GM18873 (cell line): Measurements from ENCODE around the gene FXN.
"Not testable (repeated sequence)": the region's sequence is repeated elsewhere in the genome, so short reads cannot be mapped to it uniquely, and the experiment has no call there.

Source experiments
- ATAC-seq: cut with Tn5 transposase; IDR thresholded peaks from one replicate; pipeline ENCODE4 v1.9.1; 2021; ENCODE audit warnings: mild to moderate bottlenecking, moderate library complexity, moderate number of reproducible peaks; ENCODE audit not compliant: unreplicated experiment, low FRiP score

Gene FXN

DNA sequence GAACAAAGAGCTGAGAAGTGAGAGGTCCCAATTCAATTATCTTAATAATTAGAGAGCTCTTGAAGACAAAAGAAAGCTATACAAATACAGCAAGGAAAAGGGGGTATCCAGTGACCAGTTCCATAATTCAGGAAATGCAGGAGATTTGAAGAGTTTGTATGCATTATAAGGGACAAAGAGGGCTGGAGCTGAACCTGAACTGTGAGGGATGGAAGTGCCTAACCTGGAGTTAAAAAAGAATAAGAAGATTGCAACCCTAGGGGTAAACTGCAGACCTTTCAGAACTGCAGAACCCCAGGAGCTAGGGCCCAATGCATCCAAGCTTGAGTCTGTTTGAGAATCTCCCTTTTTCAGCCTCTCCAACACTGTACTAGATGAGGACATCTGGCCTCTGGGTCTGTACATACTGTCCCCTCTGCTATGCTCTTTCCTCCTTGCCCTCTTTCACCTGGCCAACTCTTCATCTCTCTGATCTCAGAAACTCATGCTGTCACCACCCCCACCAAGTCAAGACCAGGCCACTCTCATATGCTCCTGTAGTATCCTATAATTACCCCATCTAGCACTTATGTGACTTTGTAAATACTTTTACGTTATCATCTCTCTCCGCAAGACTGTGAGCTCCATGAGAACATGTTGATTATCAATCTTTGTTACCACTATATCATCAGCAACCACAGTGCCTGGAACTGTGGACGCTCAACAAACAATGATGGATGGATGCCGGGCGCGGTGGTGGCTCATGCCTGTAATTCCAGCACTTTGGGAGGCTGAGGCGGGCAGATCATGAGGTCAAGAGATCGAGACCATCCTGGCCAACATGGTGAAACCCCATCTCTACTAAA lies 15.0 kb upstream of the FXN start:
- no peak for ATAC-seq

DNA sequence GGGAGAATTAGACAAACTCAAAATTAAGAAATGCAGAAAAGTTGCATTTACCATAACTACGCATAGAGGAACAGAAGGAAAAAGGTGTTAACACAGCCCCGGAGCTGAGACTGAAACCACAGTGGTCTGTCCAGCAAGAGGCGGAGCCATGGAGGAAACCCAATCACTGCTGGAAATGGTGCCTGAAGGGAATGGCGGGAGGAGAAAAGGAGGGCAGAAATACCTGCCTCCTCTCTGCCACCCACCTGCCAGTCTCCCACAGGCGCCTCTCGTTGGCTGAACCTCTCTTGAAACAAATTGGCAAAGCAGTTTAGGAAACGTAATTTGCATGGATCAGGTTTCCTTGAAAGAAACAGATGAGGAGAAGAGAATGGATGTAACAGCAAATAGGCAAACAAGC lies 11.9 kb upstream of the FXN start:
- no peak for ATAC-seq

DNA sequence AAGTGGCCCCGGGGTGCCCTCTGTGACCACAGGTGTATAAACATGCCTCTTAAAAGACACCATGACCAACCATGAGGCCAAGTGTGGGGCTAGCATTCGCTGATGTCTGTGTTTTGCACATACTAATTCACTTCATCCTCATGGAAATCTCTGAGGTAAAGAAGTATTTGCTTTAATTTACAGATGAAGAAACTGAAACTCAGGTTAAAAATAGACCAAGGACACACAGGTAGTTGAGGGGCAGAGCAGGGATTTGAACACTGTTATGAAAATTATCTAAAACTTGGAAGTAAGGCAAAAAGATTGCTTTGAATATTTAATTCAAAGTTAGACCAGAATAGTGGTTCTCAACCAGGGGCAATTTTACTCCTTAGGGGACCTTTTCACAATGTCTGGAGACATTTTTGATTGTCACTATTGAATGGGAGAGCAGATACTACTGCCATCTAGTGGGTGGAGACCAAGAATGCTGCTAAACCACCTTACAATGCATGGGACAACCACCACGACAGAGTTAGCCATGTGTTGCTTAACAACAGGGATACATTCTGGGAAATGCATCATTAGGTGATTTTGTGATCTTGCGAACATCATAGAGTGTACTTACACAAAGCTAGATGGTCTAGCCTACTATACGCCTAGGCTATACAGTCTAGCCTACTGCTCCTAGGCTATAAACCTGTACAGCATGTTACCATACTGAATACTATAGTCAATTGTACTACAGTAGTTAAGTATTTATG lies 8.0 kb upstream of the FXN start:
- ATAC-seq, result peak; percentile 54

DNA sequence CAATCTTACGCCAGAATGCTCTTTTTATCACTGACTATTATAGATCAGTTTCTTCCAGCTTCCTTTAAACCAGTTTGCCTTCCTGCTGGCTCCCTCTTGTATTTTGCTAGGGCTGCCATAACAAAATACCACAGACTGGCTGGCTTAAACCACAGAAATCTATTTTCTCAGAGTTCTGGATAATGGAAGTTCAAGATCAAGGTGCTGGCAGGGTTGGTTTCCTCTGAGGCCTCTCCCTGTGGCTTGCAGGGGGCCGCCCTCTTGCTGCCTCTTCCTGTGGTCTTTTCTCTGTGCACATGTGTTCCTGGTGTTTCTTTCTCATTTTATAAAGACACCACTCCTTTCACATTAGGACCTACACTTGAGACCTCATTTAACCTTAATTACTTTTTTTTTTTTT lies 6.8 kb upstream of the FXN start:
- ATAC-seq, result no peak

DNA sequence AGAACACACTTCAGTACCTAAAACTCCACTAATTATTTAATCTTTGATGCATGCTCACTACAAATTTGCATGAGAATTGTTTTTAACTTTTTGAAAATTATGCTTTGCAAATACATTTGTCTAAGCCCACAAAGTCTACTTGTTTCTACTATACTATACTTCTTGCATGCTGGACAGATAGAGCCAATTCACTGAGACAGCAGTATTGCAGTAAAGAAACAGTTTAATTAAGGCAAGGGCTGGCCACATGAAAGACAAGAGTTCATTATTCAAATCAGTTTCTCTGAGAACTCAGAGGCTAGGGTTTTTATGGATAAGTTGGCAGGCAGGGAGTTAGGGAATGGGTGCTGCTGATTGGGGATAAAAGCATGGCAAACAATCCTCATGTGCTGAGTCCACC lies 6.0 kb upstream of the FXN start:
- no peak for ATAC-seq

DNA sequence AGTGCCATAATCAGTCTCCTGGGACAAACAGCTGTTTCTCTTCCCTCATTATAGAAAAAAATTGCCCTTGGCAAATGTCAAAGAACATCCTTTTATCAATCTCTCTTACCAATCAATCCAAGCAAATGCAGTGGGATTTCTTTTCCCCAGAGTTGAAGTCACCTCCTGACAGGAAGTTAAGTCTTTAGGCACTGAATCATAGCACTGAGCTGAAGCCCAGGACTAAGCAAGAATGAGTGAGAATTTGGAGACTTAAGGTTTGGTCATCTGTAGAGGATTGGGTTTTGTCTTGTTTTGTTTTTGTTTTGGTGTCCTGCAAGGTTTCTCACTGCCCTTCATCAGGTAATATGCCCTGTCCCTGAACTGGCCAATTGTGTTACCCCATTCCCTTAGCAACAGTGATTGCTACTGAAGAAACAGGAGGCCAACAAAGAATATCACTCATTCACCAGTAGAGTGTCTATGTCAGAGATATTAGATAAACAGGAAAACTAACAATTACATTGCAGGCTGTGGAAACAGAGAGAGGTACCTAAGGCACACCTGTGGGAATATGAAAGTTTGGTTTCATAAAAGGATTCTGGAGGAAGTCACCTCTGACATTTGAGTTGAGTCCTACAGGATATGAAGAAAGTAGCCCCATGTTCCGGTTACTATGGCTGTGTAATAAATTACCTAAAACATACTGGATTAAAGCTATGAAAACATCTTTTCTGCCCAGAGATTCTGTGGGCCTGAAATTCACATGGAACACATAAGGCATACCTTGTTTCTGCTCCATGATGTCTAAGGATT lies 4.5 kb upstream of the FXN start:
- ATAC-seq, result no peak

DNA sequence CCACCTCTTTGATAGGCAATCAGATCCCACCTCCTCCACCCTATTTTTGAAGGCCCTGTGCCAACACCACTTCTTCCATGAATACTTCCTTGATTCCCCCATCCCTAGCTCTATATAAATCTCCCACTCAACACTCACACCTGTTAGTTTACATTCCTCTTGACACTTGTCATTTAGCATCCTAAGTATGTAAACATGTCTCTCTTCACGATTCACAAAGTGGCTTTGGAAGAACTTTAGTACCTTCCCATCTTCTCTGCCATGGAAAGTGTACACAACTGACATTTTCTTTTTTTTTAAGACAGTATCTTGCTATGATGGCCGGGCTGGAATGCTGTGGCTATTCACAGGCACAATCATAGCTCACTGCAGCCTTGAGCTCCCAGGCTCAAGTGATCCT lies 1.5 kb upstream of the FXN start:
- no peak for ATAC-seq

DNA sequence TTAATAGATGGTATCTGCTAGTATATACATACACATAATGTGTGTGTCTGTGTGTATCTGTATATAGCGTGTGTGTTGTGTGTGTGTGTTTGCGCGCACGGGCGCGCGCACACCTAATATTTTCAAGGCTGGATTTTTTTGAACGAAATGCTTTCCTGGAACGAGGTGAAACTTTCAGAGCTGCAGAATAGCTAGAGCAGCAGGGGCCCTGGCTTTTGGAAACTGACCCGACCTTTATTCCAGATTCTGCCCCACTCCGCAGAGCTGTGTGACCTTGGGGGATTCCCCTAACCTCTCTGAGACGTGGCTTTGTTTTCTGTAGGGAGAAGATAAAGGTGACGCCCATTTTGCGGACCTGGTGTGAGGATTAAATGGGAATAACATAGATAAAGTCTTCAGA lies 757 bp downstream of the FXN start:
- no peak for ATAC-seq

DNA sequence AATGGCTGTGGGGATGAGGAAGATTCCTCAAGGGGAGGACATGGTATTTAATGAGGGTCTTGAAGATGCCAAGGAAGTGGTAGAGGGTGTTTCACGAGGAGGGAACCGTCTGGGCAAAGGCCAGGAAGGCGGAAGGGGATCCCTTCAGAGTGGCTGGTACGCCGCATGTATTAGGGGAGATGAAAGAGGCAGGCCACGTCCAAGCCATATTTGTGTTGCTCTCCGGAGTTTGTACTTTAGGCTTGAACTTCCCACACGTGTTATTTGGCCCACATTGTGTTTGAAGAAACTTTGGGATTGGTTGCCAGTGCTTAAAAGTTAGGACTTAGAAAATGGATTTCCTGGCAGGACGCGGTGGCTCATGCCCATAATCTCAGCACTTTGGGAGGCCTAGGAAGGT lies 1.2 kb downstream of the FXN start:
- no peak for ATAC-seq

DNA sequence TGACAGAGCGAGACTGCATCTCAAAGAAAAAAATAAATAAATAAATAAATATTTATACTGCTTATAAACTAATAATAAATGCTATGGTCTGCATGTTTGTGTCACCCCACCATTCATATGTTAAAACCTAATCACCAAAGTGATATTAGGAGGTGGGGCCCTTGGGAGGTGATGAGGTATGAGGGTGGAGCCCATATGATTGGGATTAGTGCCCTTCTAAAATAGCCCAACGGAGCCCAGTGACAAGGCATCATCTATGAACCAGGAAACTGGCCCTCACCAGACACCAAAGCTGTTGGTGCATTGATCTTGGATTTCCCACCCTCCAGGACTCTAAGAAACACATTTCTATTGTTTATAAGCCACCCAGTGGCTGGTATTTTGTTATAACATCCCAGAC lies 5.1 kb downstream of the FXN start:
- ATAC-seq, result no peak

DNA sequence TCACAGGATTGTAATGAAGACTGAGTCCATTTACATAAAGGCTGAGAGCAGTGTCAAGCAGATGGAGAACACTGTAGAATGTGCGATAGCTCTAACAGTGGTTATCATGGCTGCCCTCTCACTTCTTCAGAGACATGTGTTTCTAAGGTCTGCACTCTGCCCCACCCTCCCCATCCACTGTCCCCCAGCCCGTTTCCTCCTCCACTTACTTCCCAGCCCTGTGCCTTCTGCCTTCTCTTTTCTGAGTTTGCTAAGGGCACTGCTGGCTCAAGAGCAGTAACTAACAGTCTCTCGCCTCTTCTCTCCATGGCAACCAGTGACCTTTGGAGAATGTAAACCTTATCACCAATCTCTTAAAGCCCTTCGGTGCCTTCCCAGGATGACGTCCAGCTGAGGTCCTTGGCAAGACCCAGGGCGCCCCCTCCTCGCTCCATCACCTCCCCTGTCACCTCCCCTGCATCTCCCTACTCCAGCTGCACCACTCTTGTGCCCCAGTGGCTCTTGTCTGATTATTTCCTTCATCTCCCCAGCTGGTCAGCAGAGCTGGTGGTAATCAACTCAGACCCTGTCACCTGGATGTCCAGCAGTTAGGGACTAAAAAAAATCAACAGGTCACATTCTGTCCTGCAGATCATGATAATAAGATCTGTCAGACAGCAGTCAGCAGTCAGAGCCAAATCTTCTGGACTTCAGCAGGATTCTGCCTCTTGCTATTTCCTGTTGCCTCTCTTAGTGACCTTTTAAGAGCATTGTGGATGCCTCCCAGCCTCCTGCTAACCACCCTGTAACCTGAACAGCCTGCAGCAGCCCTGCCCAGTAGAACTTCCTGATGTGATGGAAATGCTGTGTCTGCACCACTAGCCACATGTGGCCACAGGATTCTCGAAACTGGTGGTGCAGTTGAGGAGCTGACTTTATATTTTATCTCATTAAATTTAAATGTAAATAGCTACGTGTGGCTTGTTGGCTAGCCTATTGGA lies 9.0 kb downstream of the FXN start:
- ATAC-seq, result no peak

DNA sequence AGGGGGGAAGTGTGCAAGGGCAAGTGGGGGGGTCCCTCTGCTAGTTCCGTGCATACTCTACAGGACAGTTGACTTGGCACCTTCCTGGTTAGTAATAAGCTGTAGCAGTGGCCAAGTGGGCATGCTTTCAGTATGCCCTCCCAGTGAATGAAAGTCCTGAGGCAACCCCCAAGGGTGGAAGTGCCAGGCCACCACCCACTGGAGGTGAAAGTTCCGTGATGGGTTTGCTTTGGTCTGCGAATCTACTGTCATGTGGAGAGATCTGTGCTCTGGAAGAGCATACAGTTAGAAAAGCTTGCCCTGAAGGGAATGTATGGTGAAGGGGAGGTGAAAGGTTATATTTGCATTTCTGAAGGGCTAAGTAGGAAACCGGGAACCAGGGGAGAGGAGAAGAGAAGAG lies 10.3 kb downstream of the FXN start:
- no peak for ATAC-seq

DNA sequence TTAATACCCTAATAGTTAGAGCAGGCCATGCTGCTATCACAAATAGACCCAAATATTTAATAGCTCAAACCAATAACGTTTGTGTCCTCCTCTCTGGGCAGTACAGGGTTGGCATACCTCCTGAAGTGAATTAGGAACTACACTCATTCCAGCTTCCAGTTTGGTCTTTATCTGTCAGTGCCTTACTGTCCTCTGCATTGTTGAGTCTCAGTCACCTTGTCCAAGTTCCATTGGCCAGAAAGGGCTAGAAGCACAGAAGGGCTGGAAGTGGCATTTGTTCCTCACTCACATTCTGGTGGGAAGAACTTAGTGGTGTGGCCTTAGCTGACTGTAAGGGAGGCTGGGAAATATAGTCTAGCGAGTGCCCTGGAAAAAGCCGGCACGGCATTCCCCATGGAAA lies 11.2 kb downstream of the FXN start:
- no peak for ATAC-seq

DNA sequence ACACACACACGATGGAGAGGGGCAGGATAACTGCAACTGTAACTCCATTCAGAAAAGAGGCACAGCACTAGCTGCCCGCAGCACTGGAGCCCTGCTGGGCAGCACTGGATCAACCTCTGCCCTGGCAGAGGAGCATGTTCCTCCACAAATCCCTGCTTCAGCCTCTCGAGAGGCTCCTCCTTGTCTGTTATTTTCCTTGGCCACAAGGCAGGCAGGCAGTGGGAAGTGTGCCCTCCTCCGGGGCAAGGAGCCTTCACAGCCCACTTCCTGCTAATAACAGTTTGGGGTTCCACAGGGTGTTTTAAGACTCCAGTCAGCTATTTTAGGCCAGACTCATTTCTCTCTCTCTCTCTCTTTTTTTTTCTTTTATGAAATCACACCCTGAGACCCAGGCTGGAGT lies 11.8 kb downstream of the FXN start:
- ATAC-seq, result no peak

DNA sequence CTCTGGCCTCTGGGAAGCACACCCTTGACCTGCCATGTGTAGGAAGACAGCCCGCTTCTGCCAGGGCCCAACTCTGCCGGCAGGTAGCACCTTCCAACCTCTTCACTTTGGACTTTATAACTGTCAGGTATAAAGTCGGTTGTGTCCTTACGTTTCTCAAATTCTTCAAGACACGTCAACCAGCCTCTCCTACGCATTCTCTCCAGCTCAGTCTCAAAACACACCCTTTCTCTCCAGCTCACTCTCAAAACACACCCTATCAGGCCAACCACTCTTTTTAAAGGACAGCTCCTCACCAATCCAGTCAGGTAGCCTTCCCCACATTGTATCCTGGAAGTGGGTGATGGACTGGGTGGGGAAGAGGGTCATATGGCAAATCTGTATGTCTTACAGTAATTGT lies 13.5 kb downstream of the FXN start:
- ATAC-seq, result no peak

DNA sequence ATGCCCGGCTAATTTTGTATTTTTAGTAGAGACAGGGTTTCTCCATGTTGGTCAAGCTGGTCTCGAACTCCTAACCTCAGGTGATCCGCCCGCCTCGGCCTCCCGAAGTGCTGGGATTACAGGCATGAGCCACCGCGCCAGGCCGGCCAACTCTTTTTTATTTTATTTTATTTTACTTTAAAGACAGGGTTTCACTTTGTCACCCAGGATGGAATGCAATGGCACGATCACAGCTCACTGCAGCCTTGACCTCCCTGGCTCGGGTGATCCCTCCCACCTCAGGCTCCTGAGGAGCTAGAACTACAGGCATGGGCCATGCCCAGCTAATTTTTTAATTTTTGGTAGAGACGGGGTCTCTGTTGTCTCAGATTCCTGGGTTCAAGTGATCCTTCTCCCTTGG lies 15.4 kb downstream of the FXN start:
- ATAC-seq, result not testable (repeated sequence)

DNA sequence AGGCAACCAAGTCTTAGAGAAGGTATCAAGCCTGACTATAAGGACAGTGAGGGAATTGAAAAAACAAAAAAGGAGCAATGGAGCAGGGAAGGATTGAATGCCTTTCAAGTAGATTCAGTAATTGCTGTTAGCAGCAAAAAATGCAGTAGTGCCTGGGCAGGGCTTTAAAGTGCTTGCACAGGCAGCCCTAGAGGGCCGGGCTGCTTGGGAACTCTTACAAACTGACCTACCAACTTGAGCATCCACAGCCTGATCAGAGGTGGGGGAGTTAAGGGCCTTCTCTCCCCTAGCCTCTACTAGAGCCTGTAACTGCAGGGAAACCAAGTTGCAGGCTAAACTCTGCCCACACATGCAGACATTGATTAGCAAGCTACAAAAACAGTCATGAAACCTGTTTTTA lies 19.4 kb downstream of the FXN start:
- no peak for ATAC-seq

DNA sequence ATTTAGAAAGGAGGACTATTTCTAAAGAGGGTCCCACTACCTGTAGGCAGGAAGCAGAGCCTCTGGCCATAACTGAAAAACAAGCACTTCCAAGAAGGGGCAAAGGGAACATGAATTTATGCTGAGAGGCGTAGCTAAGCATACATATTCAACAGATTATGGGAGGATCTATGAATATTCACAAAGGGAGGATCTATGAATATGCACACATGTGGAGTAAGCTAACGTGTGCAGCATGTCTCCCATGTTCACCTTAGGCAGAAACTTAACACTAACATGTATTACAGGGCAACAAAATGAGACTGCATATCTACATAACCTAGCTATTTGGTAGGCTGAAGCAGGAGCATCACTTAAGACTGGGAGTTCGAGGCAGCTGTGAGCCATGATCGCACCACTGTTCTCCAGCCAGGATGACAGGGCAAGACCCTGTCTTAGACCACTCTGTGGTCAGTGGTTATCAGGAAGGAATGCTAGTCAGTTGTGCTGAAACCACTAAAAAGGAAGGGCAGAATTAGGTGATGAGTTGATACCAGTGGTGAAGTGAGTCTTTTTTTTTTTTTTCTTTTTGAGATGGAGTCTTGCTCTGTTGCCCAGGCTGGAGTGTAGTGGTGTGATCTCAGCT lies 20.8 kb downstream of the FXN start:
- ATAC-seq, result no peak

DNA sequence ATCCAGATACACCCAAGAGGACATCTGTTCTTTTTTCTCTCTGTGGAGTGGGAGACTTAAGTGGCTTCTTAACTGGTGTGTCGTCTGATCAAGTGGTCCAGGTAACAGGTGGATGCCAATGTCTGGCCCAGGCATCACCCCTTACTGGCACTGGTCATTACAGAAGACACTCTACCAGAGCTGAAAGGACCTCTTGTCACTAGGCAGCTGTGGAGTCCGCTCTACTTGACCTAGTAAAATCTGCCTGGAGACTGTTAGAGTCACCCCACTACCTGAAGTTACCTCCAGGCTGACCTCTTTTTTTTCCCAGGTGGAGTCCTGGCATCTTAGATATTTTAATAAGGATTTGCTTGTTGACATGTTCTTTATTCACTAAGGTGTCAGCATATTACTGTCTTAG lies 22.5 kb downstream of the FXN start:
- ATAC-seq, result no peak

DNA sequence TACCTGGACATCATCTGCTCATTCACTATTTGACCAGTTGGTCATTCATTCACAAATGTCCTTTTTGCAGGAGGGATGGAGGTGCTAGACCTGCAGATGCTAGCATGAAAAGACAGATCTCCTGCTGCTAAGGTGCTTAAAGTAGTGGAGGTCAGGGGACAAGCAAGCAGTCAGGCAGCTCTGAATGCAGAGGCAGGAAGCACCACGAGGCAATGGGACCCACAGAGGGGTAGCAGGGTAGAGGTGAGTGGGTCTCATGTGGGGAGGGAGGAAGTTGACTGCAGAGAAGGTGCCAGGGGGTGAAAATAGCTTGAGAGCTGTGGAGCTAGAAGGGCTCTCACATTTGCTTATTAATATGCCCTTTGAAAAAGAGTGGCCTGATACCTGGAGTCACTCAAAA lies 25.2 kb downstream of the FXN start:
- no peak for ATAC-seq
